ENCODE data around the gene NUF2.
"Not testable (repeated sequence)": the region's sequence is repeated elsewhere in the genome, so short reads cannot be mapped to it uniquely, and the experiment has no call there.

Gene NUF2

GRCh38 chr1:163335216-163335615 lies 13.5 kb downstream of the NUF2 start:
- DNase-seq: no peak

DNA sequence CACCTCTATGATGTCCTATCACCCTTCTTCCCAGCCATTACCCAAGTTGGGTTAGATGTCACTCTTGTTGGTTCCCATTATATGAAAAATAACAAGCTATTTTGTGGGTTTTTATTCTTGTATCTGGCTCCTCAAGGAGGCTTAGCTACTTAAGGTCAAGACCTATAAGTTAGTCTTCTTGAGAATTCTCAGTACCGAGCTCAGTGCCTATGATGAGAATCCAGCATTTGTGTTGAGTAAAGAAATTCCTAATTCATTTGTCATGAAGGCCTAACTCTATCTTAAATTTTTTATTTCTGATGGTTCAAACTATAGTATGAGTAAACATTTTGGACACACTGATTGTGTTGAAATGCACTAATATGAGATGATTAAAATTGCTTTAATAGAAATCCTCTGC lies 15.9 kb downstream of the NUF2 start:
- DNase-seq: no peak

GRCh38 chr1:163346326-163346870 lies 24.6 kb downstream of the NUF2 start:
- no peak for DNase-seq

- no peak for DNase-seq
Measured at GRCh38 chr1:163347106-163347505, 25.4 kb downstream of the NUF2 start.

DNA sequence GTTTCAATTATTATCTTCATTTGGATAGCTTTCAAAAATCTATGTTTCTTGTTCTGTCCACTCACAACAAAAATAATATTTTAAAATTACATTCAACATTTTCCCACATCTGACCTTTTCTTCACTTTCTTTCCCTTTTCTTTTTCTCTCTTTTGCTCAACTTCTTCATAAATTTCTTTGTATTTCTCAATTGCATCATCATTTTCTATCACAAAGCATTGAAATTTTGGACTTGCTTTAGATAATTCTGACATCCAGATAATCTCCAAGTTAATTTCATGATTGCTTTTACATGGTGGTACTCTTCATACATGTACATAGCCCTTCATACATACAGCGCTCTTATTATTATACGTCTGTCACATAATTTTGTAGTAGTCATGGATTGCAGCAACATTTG lies 30.2 kb downstream of the NUF2 start:
- DNase-seq: no peak

DNA sequence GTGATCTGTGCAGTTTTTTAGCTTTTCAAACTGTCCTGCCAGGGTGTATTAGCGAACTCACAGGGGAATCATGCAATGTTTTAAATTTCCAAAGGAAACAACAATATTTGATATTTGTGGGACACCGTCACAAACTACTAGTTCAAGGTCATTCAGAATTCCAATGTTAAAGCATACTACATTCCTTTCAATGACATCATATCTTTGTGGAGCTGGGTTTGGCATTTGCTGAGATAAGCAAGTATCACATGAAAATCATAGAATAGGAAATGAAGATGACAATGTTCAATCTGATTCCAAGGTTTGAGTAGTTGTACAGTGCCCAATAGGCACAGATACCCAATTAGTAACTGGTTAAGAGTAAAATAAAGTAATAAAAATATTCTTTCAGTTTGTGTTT lies 35.6 kb downstream of the NUF2 start:
- no peak for DNase-seq

DNA sequence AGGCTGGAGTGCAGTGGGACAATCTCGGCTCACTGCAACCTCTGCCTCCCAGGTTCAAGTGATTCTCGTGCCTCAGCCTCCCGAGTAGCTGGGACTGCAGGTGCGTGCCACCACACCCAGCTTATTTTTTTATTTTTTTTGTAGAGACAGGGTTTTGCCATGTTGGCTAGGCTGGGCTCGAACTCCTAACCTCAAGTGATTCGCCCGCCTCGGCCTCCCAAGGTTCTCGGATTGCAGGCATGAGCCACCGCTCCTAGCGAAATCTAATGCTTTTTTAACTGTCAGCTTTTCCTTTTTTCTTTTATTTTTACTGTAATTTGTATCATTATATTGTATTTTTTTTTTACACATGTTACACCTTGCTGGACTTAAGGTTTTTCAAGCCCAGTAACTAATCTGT lies 36.4 kb downstream of the NUF2 start:
- not testable (repeated sequence) for DNase-seq

DNA sequence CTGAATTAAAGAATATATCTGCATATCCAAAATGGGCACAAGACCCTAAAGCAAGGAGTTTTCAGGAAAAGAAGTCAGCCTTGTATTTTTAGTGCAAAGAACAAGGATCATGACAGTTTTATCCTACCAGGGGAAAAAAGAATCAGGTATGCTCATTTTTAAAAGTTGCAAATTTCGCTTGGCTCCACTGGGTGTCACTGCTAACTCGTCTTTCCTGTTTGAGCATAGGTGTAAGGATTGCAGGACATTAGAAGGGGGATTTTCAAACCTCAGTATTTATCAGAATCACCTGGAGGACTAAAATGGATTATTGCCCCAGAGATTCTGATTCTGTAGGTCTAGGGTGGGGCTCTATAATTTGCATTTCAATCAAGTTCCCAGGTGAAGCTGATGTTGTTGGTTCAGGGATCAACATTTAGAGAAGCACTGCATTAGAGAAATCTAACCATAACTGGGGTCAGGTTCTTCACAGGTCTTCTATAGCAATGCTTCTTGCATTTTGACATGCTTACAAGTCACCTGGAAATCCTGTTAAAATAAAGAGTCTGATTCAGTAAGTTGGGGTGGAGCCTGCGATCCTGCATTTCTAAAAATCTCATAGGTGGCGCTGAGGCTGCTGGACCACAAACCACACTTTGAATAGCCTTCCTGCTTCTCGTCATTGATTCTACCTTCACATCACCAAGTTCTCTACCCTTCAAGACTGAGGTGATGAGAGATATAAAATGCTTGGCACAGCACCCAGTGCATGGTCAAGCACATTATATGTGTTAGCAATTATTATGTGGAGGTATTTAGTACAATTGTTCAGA lies 39.6 kb downstream of the NUF2 start:
- DNase-seq: no peak

- no peak for DNase-seq
Measured at GRCh38 chr1:163365186-163365585, 43.4 kb downstream of the NUF2 start.

DNA sequence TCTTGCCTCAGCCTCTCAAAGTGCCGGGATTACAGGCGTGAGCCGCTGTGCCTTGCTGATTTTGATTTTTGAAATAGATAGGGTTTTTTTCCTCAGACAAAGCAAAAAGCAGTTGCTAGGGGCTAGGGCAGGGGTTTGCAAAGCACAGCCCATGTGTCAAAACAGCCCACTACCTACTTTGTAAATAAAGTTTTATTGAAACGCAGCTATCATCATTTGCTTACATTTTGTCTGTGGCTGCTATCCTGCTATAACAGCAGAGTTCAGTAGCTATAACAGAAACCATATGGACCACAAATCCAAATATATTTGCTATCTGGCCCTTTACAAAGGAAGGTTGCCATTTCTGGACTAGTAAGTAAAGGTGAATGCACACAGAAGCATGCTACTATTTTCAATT lies 44.8 kb downstream of the NUF2 start:
- DNase-seq: no peak

DNA sequence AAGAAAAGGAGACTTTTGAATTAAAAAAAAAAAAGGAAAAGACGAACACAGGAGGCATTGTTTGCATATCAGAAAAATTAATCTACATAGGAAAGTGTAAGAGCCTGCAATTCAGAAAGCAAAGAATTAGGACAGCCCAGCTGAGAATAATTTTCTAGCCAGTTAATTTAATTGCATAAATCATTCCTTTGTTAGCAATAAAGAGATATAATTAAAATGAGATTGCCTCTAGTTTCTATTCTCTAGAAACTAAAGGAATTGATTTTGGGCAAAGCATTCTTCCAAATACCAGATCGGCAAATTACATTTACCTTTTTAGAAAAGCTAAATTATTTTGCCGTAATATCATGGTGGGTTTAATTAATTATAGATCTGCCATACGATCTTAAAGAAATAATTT lies 46.0 kb downstream of the NUF2 start:
- no peak for DNase-seq

- no peak for DNase-seq
Measured at GRCh38 chr1:163372576-163372975, 50.8 kb downstream of the NUF2 start.

GRCh38 chr1:163378554-163378953 lies 56.8 kb downstream of the NUF2 start:
- no peak for DNase-seq

- DNase-seq: no peak
Measured at GRCh38 chr1:163379801-163380200, 58.0 kb downstream of the NUF2 start.

DNA sequence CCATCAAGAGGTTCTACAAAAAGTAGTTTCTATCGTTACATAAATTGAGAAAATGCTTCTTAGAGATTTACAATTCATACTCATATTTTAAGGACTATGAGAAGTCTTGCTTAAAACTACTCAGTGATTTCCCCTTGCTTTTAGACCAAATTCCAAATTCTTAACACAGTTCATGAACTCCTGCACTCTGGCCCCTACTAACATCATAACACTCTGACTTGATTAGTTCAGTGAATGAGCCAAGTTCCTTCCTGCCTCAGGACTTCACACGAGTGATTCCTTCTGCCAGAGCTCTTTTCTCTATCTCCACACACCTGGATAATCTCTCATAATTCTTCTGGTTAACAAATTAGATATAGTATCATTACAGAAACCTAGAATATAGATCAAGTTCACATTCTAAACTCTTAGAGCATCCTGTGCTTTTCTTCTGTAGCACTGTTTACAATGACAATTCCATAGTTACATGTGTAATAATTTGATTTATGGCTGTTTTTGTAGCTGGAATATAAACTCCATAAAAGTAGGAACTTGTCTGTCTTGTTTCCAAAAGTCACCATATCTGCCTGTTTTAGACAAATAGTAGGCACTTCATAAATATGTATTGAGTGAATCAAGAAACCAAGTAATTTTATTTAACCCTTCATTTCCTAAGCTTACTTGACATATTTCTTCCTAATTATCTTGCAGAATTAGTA lies 59.9 kb downstream of the NUF2 start:
- DNase-seq: no peak

DNA sequence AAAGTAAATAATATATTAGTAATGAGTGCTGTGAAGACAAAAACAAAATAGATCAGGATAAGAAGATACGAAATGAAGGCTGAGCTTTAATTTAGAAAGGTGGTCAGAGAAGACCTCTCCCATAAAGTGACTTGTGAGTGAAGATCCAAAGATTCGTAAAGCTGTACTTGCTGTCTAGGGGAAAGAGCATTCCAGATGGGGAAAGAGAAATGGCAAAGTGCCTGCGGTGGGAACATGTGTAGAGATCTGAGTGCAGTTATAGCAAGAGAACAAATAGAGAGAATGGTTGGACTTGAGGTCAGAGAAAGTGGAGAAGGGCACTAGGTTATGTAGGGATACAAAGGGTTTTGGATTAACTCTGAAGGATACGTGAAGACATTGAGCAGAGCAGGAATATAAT lies 60.6 kb downstream of the NUF2 start:
- no peak for DNase-seq

GRCh38 chr1:163387146-163387545 lies 65.4 kb downstream of the NUF2 start:
- DNase-seq: no peak

DNA sequence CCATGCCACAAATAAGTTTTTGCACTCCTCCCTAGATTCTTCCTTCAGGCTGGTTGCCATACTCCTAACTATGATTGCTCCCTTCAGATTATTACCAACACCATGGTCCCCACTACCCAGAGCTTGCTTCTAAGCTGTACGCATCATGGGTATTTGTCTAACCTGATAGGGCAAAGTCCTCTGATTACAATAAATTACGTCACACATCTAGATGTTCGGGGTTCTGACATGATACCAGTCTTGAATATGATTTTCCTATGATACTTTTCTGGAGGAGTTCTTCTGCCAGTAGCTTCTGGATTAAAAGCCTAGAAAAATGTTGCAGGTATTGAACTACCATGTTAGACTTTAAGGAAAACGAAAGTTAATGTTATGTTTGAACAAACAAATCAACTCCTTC lies 67.2 kb downstream of the NUF2 start:
- DNase-seq: no peak

- DNase-seq: no peak
Measured at GRCh38 chr1:163395790-163396189, 74.0 kb downstream of the NUF2 start.

- DNase-seq: no peak
Measured at GRCh38 chr1:163397451-163398200, 75.9 kb downstream of the NUF2 start.

DNA sequence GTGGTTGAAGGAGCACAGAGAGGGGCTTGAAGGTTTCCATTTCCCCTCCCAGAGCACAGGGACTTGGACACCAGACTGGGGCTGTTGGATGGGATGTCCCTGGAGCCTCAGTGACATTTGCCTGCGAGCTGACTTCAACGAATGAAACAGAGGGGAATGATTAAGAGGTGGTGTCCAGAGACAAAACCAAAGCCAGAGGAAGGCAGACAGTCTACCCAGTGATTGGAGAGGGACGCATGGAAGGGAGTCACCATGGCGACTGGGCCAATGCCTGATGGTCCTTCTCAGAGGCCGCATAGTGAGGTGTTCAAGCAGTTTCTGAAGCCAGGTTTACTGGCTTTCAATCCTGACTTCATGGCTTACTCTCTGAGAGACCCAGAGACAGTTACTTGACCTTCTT lies 77.2 kb downstream of the NUF2 start:
- no peak for DNase-seq

DNA sequence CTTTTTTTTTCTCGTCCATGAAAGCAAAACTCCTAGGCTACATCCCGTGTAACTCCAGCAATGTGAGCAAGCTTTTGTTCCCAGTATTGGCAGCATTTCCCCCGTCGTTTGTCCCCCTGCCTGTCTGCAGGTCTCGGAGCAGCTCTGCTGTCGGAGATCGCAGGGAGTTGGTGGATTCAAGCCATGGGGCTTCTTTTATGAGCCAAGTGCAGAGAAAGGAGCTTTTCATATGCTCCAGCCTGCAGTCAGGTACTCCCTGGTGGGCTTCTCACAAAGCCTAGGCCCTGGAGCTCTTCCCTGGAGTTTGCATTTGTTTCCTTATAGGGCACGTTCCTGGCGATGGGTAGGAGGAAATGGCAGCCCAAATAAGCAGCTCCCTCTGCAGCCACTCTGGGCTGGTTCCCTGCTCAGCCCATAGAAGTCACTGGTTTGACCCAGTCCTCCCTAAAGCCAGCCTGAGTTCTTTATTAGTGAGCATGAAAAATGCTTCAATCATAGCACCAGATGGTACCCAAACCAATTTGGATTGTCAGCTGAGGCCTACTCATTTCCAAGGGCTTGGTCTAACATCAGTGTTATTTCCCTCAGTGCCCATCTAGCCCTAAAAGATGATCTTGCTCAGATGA lies 78.3 kb downstream of the NUF2 start:
- no peak for DNase-seq

DNA sequence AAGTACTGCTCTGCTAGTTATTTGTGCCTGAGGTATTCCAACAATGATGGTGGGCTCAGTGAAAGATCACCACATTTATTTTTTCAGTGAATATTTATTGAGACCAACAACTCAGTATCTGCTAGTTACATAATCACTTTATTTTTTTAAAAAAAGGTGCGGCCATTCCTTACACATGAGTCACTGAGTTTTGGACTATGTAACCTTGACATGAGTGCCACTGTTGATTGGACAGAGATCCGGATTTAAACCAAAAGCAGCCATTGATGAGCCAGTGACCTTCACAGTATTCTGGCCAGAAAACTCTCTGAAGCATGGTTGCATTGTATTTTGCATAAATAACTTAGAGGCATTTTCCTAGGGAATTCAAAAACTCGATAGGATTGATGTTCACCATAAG lies 79.5 kb downstream of the NUF2 start:
- DNase-seq: no peak

All from effector CD8-positive, alpha-beta T cell (primary cell).